Inflammatory macrophage treated with lipopolysaccharide for 4 hours (primary cell): Measurements from ENCODE around the gene KBTBD8.

Experiments used
- DNase-seq: peaks from one replicate; pipeline ENCODE4 v3.0.0-alpha.2; 2020

Gene KBTBD8

GRCh38 chr3:66998113-66998903, at the start of gene KBTBD8:
KBTBD8 (plus strand) TSS chr3:66998307; CDS start chr3:66998356, 49 bp downstream.
- peak; percentile 99 for DNase-seq

- DNase-seq: no peak
Observed at GRCh38 chr3:66948838-66949237, 49.3 kb upstream of the KBTBD8 start.

- no peak for DNase-seq
Observed at GRCh38 chr3:66949898-66950297, 48.2 kb upstream of the KBTBD8 start.

GRCh38 chr3:66952357-66952756, 45.8 kb upstream of the KBTBD8 start:
- DNase-seq: no peak

GRCh38 chr3:66953934-66954445, 44.1 kb upstream of the KBTBD8 start:
- no peak for DNase-seq

GRCh38 chr3:66956742-66957141, 41.4 kb upstream of the KBTBD8 start:
- no peak for DNase-seq

GRCh38 chr3:66957367-66957766, 40.7 kb upstream of the KBTBD8 start:
- no peak for DNase-seq

- no peak for DNase-seq
Observed at GRCh38 chr3:66958067-66958466, 40.0 kb upstream of the KBTBD8 start.

GRCh38 chr3:66962664-66963063, 35.4 kb upstream of the KBTBD8 start:
- DNase-seq: no peak

GRCh38 chr3:66971245-66971644, 26.9 kb upstream of the KBTBD8 start:
- DNase-seq: no peak

- DNase-seq: peak; percentile 90
Observed at GRCh38 chr3:66971891-66972551, 26.1 kb upstream of the KBTBD8 start.

GRCh38 chr3:66980791-66981190, 17.3 kb upstream of the KBTBD8 start:
- peak; percentile 45 for DNase-seq

GRCh38 chr3:66983101-66983500, 15.0 kb upstream of the KBTBD8 start:
- no peak for DNase-seq

- peak; percentile 76 for DNase-seq
Observed at GRCh38 chr3:66985336-66985920, 12.7 kb upstream of the KBTBD8 start.

- no peak for DNase-seq
Observed at GRCh38 chr3:66986406-66986805, 11.7 kb upstream of the KBTBD8 start.

- no peak for DNase-seq
Observed at GRCh38 chr3:66989241-66989640, 8.9 kb upstream of the KBTBD8 start.

- DNase-seq: peak; percentile 18
Observed at GRCh38 chr3:66989860-66990696, 8.0 kb upstream of the KBTBD8 start.

GRCh38 chr3:66991459-66991858, 6.6 kb upstream of the KBTBD8 start:
- peak; percentile 58 for DNase-seq

- DNase-seq: no peak
Observed at GRCh38 chr3:66993082-66993481, 5.0 kb upstream of the KBTBD8 start.

- no peak for DNase-seq
Observed at GRCh38 chr3:66994588-66994987, 3.5 kb upstream of the KBTBD8 start.

- DNase-seq: peak; percentile 36
Observed at GRCh38 chr3:66996696-66997095, 1.4 kb upstream of the KBTBD8 start.

- peak; percentile 63 for DNase-seq
Observed at GRCh38 chr3:66997560-66998112, 471 bp upstream of the KBTBD8 start.

GRCh38 chr3:66998904-66999235, 763 bp downstream of the KBTBD8 start:
- DNase-seq: no peak
